HL-60 (cell line): ENCODE data around the gene SP1.

Source experiments
- GABPA ChIP-seq: IDR thresholded peaks from 2 replicates; pipeline ENCODE4 v1.6.1; 2012; ENCODE audit warnings: low read depth
- TF ChIP-seq, protein P1 (sequence below): IDR thresholded peaks from one replicate; pipeline ENCODE4 v1.5.1; 2011; ENCODE audit warnings: low read length, control low read depth, inconsistent platforms; ENCODE audit not compliant: insufficient read depth

DNA sequence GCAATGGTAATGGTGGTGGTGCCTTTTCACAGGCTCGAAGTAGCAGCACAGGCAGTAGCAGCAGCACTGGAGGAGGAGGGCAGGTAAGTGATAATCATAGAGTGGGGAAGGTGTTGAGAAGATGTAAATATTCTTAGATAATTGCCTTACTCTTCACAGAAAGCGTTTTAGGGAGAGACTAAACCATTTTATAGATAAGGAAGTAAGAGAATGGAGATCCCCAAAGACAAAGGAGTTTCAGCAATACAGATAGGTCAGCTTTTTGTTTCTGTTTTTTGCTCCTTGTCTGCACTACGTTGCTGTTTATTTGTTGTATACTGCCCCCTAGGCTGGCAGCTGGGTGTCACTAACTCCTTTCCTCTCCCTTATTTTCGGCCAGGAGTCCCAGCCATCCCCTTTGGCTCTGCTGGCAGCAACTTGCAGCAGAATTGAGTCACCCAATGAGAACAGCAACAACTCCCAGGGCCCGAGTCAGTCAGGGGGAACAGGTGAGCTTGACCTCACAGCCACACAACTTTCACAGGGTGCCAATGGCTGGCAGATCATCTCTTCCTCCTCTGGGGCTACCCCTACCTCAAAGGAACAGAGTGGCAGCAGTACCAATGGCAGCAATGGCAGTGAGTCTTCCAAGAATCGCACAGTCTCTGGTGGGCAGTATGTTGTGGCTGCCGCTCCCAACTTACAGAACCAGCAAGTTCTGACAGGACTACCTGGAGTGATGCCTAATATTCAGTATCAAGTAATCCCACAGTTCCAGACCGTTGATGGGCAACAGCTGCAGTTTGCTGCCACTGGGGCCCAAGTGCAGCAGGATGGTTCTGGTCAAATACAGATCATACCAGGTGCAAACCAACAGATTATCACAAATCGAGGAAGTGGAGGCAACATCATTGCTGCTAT is 2.0 kb downstream of the SP1 start:
- TF ChIP-seq, protein P1, sequence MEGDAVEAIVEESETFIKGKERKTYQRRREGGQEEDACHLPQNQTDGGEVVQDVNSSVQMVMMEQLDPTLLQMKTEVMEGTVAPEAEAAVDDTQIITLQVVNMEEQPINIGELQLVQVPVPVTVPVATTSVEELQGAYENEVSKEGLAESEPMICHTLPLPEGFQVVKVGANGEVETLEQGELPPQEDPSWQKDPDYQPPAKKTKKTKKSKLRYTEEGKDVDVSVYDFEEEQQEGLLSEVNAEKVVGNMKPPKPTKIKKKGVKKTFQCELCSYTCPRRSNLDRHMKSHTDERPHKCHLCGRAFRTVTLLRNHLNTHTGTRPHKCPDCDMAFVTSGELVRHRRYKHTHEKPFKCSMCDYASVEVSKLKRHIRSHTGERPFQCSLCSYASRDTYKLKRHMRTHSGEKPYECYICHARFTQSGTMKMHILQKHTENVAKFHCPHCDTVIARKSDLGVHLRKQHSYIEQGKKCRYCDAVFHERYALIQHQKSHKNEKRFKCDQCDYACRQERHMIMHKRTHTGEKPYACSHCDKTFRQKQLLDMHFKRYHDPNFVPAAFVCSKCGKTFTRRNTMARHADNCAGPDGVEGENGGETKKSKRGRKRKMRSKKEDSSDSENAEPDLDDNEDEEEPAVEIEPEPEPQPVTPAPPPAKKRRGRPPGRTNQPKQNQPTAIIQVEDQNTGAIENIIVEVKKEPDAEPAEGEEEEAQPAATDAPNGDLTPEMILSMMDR, result peak; percentile 10
- TF ChIP-seq GABPA, result no peak
